Ovary (tissue), 3 donors: ENCODE data around the gene SLC9B1.
"Not testable (repeated sequence)": the region's sequence is repeated elsewhere in the genome, so short reads cannot be mapped to it uniquely, and the experiment has no call there.

Experiments
- CTCF ChIP-seq, 3 donors: fragments of 450-650 bp in 2 of 3; fragments of 200-600 bp in 1 of 3; IDR thresholded peaks; one replicate each; pipeline versions ENCODE4 v1.5.1 to v1.8.0; 2016 to 2022; ENCODE audit warnings: antibody characterized with exemption in 3 of 3, mild to moderate bottlenecking in 1 of 3
- EP300 ChIP-seq: sonication (generic); formaldehyde crosslinking; IDR thresholded peaks from one replicate; pipeline ENCODE4 v1.6.1; 2017; ENCODE audit warnings: antibody characterized with exemption
- POLR2A ChIP-seq: fragments of 450-650 bp; IDR thresholded peaks from one replicate; pipeline ENCODE4 v1.6.1; 2017; ENCODE audit warnings: antibody characterized with exemption, mild to moderate bottlenecking, moderate library complexity
- donor health status: DM: no; HTN: no; CAD: no.

DNA sequence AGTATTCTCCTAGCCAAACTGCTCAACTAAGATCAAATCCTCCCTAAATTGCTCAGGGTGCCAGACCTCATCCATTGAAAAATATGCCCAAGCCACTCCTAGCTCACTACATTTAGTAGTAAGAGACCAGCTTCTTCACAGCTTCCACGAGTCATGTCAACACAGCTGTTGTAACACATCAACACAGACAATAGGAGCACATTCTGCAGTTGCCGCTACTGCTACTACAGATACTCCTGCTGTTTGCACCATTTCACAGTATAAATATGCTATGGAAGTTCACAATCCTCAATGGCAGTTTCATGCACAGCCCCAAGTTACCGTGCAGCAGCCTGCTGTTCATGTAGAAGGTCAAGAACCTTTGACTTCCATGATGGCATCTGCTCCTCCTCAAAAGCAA lies 121.9 kb downstream of the SLC9B1 start:
- TF ChIP-seq CTCF (IDR thresholded peaks at IDR 0.05); POLR2A; EP300: not testable (repeated sequence)
